HepG2 (cell line): ENCODE data around the gene LYPLA2. TPM values are rescaled to one million over a fixed set of nuclear protein-coding genes. Genes with fewer than 3 reads are reported as not detected.

Source experiments
- ARNT2 ChIP-seq: sonication (generic); formaldehyde crosslinking; IDR thresholded peaks from 2 replicates; pipeline ENCODE4 v1.8.0; 2022; ENCODE audit warnings: mild to moderate bottlenecking, low read depth, missing genetic modification reagents, moderate library complexity
- CEBPG ChIP-seq: IDR thresholded peaks from 2 replicates; pipeline ENCODE4 v1.6.1; 2016
- CREM ChIP-seq, 2 experiments: sonication (generic) in 1 of 2; formaldehyde crosslinking in 1 of 2; IDR thresholded peaks; 2 replicates each; pipeline versions ENCODE4 v1.4.0 to v1.6.1; 2016 to 2020; ENCODE audit warnings: antibody characterized with exemption in 1 of 2, mild to moderate bottlenecking in 1 of 2, missing genetic modification reagents in 1 of 2
- GFI1 ChIP-seq: sonication (generic); formaldehyde crosslinking; IDR thresholded peaks from 2 replicates; pipeline ENCODE4 v1.5.0; 2020; ENCODE audit warnings: missing genetic modification reagents, mild to moderate bottlenecking, borderline replicate concordance
- GLI4 ChIP-seq: sonication (generic); formaldehyde crosslinking; IDR thresholded peaks from 2 replicates; pipeline ENCODE4 v1.5.1; 2020; ENCODE audit warnings: missing genetic modification reagents, mild to moderate bottlenecking, moderate library complexity, borderline replicate concordance
- HNRNPK ChIP-seq: fragments of 200-400 bp; formaldehyde crosslinking; IDR thresholded peaks from 2 replicates; pipeline ENCODE4 v1.6.1; 2018; ENCODE audit warnings: low read length, low read depth, moderate library complexity, mild to moderate bottlenecking; ENCODE audit not compliant: poor library complexity, severe bottlenecking
- IRX3 ChIP-seq: sonication (generic); formaldehyde crosslinking; IDR thresholded peaks from 2 replicates; pipeline ENCODE4 v1.8.1; 2023; ENCODE audit warnings: mild to moderate bottlenecking, low read depth, missing genetic modification reagents, borderline replicate concordance
- KAT8 ChIP-seq: IDR thresholded peaks from 2 replicates; pipeline ENCODE4 v1.6.1; 2016; ENCODE audit warnings: missing genetic modification reagents, missing compliant biosample characterization
- NR2F6 ChIP-seq, 2 experiments: IDR thresholded peaks; 2 replicates each; pipeline ENCODE4 v1.6.1; 2016; ENCODE audit warnings: antibody characterized with exemption in 1 of 2, mild to moderate bottlenecking in 1 of 2
- RAD21 ChIP-seq: fragments of 450-650 bp; formaldehyde crosslinking; IDR thresholded peaks from 2 replicates; pipeline ENCODE4 v1.5.0; 2020; ENCODE audit warnings: mild to moderate bottlenecking
- RBAK ChIP-seq: sonication (generic); formaldehyde crosslinking; IDR thresholded peaks from 2 replicates; pipeline ENCODE4 v1.5.1; 2020; ENCODE audit warnings: mild to moderate bottlenecking, missing genetic modification reagents
- ZNF3 ChIP-seq: IDR thresholded peaks from 2 replicates; pipeline ENCODE4 v1.7.0; 2017; ENCODE audit warnings: inconsistent platforms
- ZNF546 ChIP-seq: sonication (generic); formaldehyde crosslinking; conservative IDR thresholded peaks from 2 replicates; pipeline ENCODE4 v1.8.1; 2023; ENCODE audit warnings: mild to moderate bottlenecking, missing genetic modification reagents
- ZNF605 ChIP-seq: sonication (generic); formaldehyde crosslinking; IDR thresholded peaks from 2 replicates; pipeline ENCODE4 v1.8.0; 2022; ENCODE audit warnings: mild to moderate bottlenecking, missing genetic modification reagents
- polyA plus RNA-seq, 8 experiments: library from polyadenylated mRNA; depleted of rRNA in 3 of 8; stranded (reverse) in 7 of 8; unstranded in 1 of 8; fragments of >200 nt; fragmentation: Illumina TruSeq in 4 of 8; extraction: Trizol in 4 of 8; gene quantifications; 2 replicates each; pipeline versions ENCODE4 v1.2.1 to v1.2.3, GENCODE V29; 2011 to 2016; ENCODE audit warnings: low read depth in 4 of 8, missing spikeins in 1 of 8, mixed read lengths in 1 of 8; ENCODE audit not compliant: insufficient read depth in 1 of 8
- total RNA-seq, 5 experiments: library from RNA; depleted of rRNA; stranded (reverse); fragments of >200 nt; fragmentation: Illumina TruSeq; extraction: Trizol; gene quantifications; 2 replicates each; pipeline ENCODE4 v1.2.3, GENCODE V29; 2016; ENCODE audit warnings: low read depth in 1 of 5
- TF ChIP-seq, protein P1 (sequence below): sonication (generic); formaldehyde crosslinking; IDR thresholded peaks from 2 replicates; pipeline ENCODE4 v1.4.0; 2020; ENCODE audit warnings: missing genetic modification reagents, low read depth, mild to moderate bottlenecking, borderline replicate concordance
- TF ChIP-seq, protein P2 (sequence below): sonication (generic); formaldehyde crosslinking; IDR thresholded peaks from 2 replicates; pipeline ENCODE4 v1.4.0; 2020; ENCODE audit warnings: mild to moderate bottlenecking, missing genetic modification reagents
- TF ChIP-seq, protein P3 (sequence below): sonication (generic); formaldehyde crosslinking; IDR thresholded peaks from 2 replicates; pipeline ENCODE4 v1.5.0; 2020; ENCODE audit warnings: mild to moderate bottlenecking, missing genetic modification reagents
- TF ChIP-seq, protein P4 (sequence below): sonication (generic); formaldehyde crosslinking; IDR thresholded peaks from 2 replicates; pipeline ENCODE4 v1.4.0; 2020; ENCODE audit warnings: mild to moderate bottlenecking, missing genetic modification reagents, borderline replicate concordance

LYPLA2 gene
- total and polyA plus RNA-seq, 2 of the 13 experiments (the other 11 are each of a cell fraction or from before 2014, with no cell fraction given): 72.1 to 73.2 TPM

DNA sequence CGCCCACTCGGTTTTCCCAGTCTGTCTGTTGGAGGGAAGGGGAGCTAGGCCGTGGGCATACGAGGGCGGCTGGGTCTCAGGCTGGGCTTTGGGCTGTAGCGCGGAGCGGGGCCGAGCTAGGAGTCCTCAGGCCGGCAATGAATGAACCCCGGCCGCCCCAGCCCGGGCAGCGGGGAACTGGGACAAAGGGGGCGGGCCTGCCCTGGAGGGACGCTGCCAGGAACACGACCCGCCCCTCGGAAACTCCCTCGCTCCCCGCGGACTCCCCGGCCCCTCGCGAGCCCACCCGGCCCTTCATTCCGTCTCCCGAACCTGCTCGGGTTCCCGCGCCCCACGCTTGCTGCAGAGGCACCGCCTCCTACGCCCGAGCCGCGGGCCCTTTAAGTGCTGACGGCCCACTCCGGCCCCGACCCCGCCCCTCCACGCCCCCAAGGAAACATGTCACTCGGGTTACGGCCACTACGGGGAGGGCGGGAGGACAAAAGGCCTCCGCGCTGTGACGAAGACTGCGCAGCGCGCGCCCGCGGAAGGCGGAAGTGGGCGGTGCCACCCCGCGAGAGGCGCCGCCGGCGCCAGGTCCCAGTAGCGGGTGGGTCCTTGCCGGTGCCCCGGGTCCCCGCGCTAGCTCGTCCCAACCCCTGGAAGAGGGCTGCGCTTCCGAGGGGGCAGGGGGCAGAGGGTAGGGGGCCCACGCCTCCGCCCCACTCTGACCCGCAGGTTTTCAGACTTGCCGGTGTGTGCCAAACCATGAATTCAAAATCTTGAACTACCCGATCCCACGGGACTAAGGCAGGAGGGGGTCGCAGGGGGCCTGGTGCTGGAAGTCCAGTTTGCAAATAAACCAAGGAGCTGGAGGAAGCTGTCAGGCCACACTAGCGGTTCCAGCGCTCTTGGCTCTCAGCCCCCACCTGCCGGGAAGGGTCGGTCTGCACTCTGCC lies 9.7 kb downstream of the LYPLA2 start, which contains the start of gene GALE (continued):
- peak; percentile 77; the same call in 1 of the 2 replicates for TF ChIP-seq ARNT2 (CRISPR knock-in tag)
- TF ChIP-seq CEBPG (CRISPR knock-in tag): peak; percentile 19; the same call in 1 of the 2 replicates
- TF ChIP-seq, protein P1, sequence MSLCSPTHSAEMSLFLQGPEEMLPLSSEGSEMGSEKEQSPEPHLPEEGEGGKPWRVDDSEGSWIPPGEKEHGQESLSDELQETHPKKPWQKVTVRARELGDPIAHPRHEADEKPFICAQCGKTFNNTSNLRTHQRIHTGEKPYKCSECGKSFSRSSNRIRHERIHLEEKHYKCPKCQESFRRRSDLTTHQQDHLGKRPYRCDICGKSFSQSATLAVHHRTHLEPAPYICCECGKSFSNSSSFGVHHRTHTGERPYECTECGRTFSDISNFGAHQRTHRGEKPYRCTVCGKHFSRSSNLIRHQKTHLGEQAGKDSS (CRISPR knock-in tag): peak; percentile 17; the same call in 1 of the 2 replicates
- peak; percentile 80 for TF ChIP-seq ZNF605 (CRISPR knock-in tag)
- TF ChIP-seq NR2F6 (IDR thresholded peaks at IDR 0.05): no peak
- peak; percentile 30; the same call in 1 of the 2 replicates for TF ChIP-seq NR2F6 (CRISPR knock-in tag; IDR thresholded peaks at IDR 0.05)
- TF ChIP-seq, protein P2, sequence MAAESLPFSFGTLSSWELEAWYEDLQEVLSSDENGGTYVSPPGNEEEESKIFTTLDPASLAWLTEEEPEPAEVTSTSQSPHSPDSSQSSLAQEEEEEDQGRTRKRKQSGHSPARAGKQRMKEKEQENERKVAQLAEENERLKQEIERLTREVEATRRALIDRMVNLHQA (CRISPR knock-in tag): no peak
- TF ChIP-seq, protein P3, sequence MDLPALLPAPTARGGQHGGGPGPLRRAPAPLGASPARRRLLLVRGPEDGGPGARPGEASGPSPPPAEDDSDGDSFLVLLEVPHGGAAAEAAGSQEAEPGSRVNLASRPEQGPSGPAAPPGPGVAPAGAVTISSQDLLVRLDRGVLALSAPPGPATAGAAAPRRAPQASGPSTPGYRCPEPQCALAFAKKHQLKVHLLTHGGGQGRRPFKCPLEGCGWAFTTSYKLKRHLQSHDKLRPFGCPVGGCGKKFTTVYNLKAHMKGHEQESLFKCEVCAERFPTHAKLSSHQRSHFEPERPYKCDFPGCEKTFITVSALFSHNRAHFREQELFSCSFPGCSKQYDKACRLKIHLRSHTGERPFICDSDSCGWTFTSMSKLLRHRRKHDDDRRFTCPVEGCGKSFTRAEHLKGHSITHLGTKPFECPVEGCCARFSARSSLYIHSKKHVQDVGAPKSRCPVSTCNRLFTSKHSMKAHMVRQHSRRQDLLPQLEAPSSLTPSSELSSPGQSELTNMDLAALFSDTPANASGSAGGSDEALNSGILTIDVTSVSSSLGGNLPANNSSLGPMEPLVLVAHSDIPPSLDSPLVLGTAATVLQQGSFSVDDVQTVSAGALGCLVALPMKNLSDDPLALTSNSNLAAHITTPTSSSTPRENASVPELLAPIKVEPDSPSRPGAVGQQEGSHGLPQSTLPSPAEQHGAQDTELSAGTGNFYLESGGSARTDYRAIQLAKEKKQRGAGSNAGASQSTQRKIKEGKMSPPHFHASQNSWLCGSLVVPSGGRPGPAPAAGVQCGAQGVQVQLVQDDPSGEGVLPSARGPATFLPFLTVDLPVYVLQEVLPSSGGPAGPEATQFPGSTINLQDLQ (CRISPR knock-in tag): peak; percentile 36; the same call in 1 of the 2 replicates
- no peak for TF ChIP-seq ZNF3 (CRISPR knock-in tag)
- TF ChIP-seq RBAK (CRISPR knock-in tag): 0 out of 2 replicates have a peak, but pooled peaks have one; percentile 17
- TF ChIP-seq CREM (IDR thresholded peaks at IDR 0.05): peak; percentile 74
- no peak for TF ChIP-seq CREM (CRISPR knock-in tag; IDR thresholded peaks at IDR 0.05)
- peak; percentile 78 for TF ChIP-seq HNRNPK
- peak; percentile 60; the same call in 1 of the 2 replicates for TF ChIP-seq RAD21
- 0 out of 2 replicates have a peak, but pooled peaks have one; percentile 26 for TF ChIP-seq ZNF546 (CRISPR knock-in tag)
- TF ChIP-seq KAT8 (CRISPR knock-in tag): peak; percentile 84
- peak; percentile 50; the same call in 1 of the 2 replicates for TF ChIP-seq GFI1 (CRISPR knock-in tag)
- TF ChIP-seq, protein P4, sequence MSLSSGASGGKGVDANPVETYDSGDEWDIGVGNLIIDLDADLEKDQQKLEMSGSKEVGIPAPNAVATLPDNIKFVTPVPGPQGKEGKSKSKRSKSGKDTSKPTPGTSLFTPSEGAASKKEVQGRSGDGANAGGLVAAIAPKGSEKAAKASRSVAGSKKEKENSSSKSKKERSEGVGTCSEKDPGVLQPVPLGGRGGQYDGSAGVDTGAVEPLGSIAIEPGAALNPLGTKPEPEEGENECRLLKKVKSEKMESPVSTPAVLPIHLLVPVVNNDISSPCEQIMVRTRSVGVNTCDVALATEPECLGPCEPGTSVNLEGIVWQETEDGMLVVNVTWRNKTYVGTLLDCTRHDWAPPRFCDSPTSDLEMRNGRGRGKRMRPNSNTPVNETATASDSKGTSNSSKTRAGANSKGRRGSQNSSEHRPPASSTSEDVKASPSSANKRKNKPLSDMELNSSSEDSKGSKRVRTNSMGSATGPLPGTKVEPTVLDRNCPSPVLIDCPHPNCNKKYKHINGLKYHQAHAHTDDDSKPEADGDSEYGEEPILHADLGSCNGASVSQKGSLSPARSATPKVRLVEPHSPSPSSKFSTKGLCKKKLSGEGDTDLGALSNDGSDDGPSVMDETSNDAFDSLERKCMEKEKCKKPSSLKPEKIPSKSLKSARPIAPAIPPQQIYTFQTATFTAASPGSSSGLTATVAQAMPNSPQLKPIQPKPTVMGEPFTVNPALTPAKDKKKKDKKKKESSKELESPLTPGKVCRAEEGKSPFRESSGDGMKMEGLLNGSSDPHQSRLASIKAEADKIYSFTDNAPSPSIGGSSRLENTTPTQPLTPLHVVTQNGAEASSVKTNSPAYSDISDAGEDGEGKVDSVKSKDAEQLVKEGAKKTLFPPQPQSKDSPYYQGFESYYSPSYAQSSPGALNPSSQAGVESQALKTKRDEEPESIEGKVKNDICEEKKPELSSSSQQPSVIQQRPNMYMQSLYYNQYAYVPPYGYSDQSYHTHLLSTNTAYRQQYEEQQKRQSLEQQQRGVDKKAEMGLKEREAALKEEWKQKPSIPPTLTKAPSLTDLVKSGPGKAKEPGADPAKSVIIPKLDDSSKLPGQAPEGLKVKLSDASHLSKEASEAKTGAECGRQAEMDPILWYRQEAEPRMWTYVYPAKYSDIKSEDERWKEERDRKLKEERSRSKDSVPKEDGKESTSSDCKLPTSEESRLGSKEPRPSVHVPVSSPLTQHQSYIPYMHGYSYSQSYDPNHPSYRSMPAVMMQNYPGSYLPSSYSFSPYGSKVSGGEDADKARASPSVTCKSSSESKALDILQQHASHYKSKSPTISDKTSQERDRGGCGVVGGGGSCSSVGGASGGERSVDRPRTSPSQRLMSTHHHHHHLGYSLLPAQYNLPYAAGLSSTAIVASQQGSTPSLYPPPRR (CRISPR knock-in tag): no peak; the same call in 1 of the 2 replicates
- no peak for TF ChIP-seq IRX3 (CRISPR knock-in tag)
- TF ChIP-seq GLI4 (CRISPR knock-in tag): 0 out of 2 replicates have a peak, but pooled peaks have one; percentile 61
